DOHH2 (cell line): ENCODE results near the gene NEURL1.

ENCODE experiments used
- H3F3A ChIP-seq: fragments of 200-600 bp; sonication (generic), shearing (Covaris generic); 2 replicates; pipeline ENCODE4 v1.6.0; 2016; ENCODE audit warnings: antibody characterized with exemption, mild to moderate bottlenecking; ENCODE audit not compliant: control insufficient read depth, insufficient read depth
- H3K27ac ChIP-seq: fragments of 200-600 bp; sonication (generic); 2 replicates; pipeline ENCODE4 v1.5.1; 2014; ENCODE audit warnings: low read depth, mild to moderate bottlenecking, low read length, moderate library complexity
- H3K27me3 ChIP-seq: fragments of 200-600 bp; sonication (generic); 2 replicates; pipeline ENCODE4 v1.6.1; 2014; ENCODE audit warnings: mild to moderate bottlenecking, low read length, mixed read lengths; ENCODE audit not compliant: control insufficient read depth
- H3K36me3 ChIP-seq: fragments of 200-600 bp; sonication (generic); 2 replicates; pipeline ENCODE4 v1.6.1; 2014; ENCODE audit warnings: mild to moderate bottlenecking, low read length, moderate library complexity, mixed read lengths; ENCODE audit not compliant: control insufficient read depth
- H3K4me1 ChIP-seq: fragments of 200-600 bp; sonication (generic); 2 replicates; pipeline ENCODE4 v1.6.1; 2014; ENCODE audit warnings: mild to moderate bottlenecking, low read length, mixed read lengths; ENCODE audit not compliant: control insufficient read depth
- H3K4me2 ChIP-seq: fragments of 200-600 bp; sonication (generic); 2 replicates; pipeline ENCODE4 v1.6.0; 2014; ENCODE audit warnings: mild to moderate bottlenecking, low read length, moderate library complexity
- H3K4me3 ChIP-seq: fragments of 200-600 bp; sonication (generic); 2 replicates; pipeline ENCODE4 v1.5.1; 2014; ENCODE audit warnings: mild to moderate bottlenecking, low read length, mixed read lengths
- H3K79me2 ChIP-seq: fragments of 200-600 bp; sonication (generic); 2 replicates; pipeline ENCODE4 v1.6.1; 2014; ENCODE audit warnings: mild to moderate bottlenecking, low read length, mixed read lengths; ENCODE audit not compliant: control insufficient read depth
- H3K9me2 ChIP-seq: fragments of 200-600 bp; sonication (generic); replicated peaks from 2 replicates; pipeline ENCODE4 v1.6.1; 2014; ENCODE audit warnings: mild to moderate bottlenecking, low read length, mixed read lengths; ENCODE audit not compliant: control insufficient read depth
- H3K9me3 ChIP-seq: fragments of 200-600 bp; sonication (generic); 2 replicates; pipeline ENCODE4 v1.6.1; 2014; ENCODE audit warnings: antibody characterized with exemption, low read length, mixed read lengths; ENCODE audit not compliant: control insufficient read depth, insufficient read depth
- H4K20me1 ChIP-seq: fragments of 200-600 bp; sonication (generic); 2 replicates; pipeline ENCODE4 v1.6.0; 2014; ENCODE audit warnings: low read depth, mild to moderate bottlenecking, antibody characterized with exemption, low read length, moderate library complexity; ENCODE audit not compliant: control insufficient read depth, insufficient read depth
- EZH2phosphoT487 ChIP-seq: fragments of 200-600 bp; sonication (generic); IDR thresholded peaks from 2 replicates; pipeline ENCODE4 v1.6.1; 2017; ENCODE audit warnings: borderline replicate concordance, mild to moderate bottlenecking, antibody characterized with exemption, low read length, moderate library complexity, mixed read lengths
- TF ChIP-seq, protein P1 (sequence below): fragments of 200-600 bp; sonication (generic); IDR thresholded peaks from one replicate; pipeline ENCODE4 v1.5.1; 2014; ENCODE audit warnings: antibody characterized with exemption, mild to moderate bottlenecking, low read depth, low read length; ENCODE audit not compliant: poor library complexity, severe bottlenecking

NEURL1 gene

DNA sequence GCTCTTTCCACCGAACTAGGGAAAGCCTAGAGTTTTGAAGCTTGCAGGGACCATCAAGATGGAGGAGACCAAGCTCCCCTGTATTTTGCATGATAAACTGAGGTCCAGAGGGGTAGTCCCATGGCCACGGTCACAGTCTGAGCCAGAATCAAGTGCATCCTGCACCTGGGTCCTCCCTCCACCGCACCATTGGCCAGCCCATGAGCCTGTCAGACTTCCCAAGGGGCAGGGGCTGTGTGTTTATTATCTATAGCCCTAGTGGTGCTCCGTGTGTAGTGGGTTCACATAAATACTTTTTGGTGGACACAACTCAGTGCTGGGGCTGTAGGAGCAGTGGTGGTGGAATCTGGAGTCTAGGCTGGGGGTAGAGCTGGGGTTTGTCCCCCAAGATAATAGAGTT is 18.1 kb upstream of the NEURL1 start:
- Histone ChIP-seq H3K27me3 (no peaks in the 10 kb centered on the region), H3F3A (peaks cover 16% of the 10 kb centered on the region), H3K4me1 (peaks cover 48% of the 10 kb centered on the region), H3K9me3 (no peaks in the 10 kb centered on the region), H3K79me2 (no peaks in the 10 kb centered on the region), H3K9me2 (no peaks in the 10 kb centered on the region), H3K4me2 (no peak overlapping the region), H3K27ac (no peak overlapping the region), H4K20me1 (no peaks in the 10 kb centered on the region), H3K4me3 (no peak overlapping the region), H3K36me3 (no peaks in the 10 kb centered on the region)
- TF ChIP-seq EZH2phosphoT487 = no peak
- TF ChIP-seq, protein P1, sequence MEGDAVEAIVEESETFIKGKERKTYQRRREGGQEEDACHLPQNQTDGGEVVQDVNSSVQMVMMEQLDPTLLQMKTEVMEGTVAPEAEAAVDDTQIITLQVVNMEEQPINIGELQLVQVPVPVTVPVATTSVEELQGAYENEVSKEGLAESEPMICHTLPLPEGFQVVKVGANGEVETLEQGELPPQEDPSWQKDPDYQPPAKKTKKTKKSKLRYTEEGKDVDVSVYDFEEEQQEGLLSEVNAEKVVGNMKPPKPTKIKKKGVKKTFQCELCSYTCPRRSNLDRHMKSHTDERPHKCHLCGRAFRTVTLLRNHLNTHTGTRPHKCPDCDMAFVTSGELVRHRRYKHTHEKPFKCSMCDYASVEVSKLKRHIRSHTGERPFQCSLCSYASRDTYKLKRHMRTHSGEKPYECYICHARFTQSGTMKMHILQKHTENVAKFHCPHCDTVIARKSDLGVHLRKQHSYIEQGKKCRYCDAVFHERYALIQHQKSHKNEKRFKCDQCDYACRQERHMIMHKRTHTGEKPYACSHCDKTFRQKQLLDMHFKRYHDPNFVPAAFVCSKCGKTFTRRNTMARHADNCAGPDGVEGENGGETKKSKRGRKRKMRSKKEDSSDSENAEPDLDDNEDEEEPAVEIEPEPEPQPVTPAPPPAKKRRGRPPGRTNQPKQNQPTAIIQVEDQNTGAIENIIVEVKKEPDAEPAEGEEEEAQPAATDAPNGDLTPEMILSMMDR = no peak

DNA sequence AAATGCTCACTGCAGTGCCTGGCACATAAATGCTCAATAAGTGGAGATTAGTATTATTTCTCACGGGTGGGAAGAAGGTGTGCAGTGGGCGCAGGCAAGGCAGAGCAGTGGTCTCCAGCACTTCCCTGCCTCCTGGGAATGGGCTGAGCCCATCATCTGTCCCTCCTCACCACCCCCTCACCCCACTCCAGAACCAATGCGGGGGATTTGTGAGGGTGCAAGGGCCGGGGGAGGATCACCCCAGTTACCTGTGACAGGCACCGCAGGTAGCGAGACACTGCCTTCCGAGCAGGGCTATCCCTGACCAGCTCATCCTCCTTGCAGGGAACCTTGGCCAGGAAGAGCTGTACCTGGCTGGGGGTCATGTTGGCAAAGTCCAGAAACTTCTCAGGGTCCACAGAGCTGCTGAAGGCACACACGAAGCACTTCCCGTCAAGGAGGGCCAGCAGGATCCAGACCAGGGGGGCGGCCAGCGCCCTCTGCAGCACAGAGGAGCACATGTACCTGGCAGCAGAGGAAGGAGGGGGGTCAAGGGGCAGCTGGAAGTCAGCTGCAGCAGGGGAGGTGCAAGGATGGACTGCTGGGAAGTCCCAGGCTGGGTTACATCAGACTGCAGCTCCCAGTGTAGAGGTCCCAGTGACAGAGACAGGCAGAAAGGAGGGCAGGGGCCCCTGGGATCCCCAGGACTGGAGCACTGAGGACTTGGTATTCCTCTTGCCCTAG is 17.3 kb upstream of the NEURL1 start:
- no peaks in the 10 kb centered on the region for H3K27me3 ChIP-seq
- H3K4me3 ChIP-seq = no peak overlapping the region
- no peak for TF ChIP-seq EZH2phosphoT487
- TF ChIP-seq, protein P1 = peak; percentile 85
- H3K4me1 ChIP-seq = peaks cover 41% of the 10 kb centered on the region
- H3K9me2 ChIP-seq = no peaks in the 10 kb centered on the region
- no peaks in the 10 kb centered on the region for H4K20me1 ChIP-seq
- H3K4me2 ChIP-seq = peak overlapping the region; percentile 12; the same call in 1 of the 2 replicates
- no peaks in the 10 kb centered on the region for H3K9me3 ChIP-seq
- H3K36me3 ChIP-seq = no peaks in the 10 kb centered on the region
- no peaks in the 10 kb centered on the region for H3K79me2 ChIP-seq
- no peak overlapping the region for H3K27ac ChIP-seq
- H3F3A ChIP-seq = peaks cover 8% of the 10 kb centered on the region

DNA sequence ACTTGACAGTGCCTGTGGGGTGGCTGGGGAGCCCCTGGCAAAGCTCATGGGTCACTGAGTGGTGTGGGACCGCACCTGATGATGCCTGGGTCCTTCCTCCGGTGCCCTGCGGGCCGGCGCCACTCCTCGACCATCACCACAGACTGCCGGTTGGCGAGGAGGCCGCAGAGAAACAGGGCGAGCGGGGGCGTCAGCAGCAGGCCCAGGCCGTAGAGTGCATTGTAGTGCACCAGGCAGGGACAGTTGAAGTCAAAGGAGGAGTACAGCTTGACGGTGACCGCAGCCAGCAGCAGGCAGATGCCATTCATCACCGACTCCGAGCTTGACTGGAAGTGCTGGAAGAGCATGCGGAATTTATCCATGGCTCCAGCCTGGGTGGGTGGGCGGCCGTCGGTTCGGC is 14.8 kb upstream of the NEURL1 start:
- Histone ChIP-seq H3K4me1 (peaks cover 26% of the 10 kb centered on the region), H3K79me2 (no peaks in the 10 kb centered on the region), H3K4me3 (no peak overlapping the region), H3K27ac (no peak overlapping the region), H3F3A (peaks cover 4% of the 10 kb centered on the region), H3K27me3 (no peaks in the 10 kb centered on the region), H3K9me2 (no peaks in the 10 kb centered on the region), H4K20me1 (no peaks in the 10 kb centered on the region), H3K4me2 (no peak overlapping the region), H3K36me3 (no peaks in the 10 kb centered on the region), H3K9me3 (no peaks in the 10 kb centered on the region)
- TF ChIP-seq EZH2phosphoT487 = no peak
- TF ChIP-seq, protein P1 = no peak
